Colonic mucosa (tissue), 4 donors: ENCODE results near the gene DIDO1. TPM values are rescaled to one million over a fixed set of nuclear protein-coding genes. Genes with fewer than 3 reads are reported as not detected.

Experiments used
- DNase-seq: peaks from one replicate; pipeline ENCODE4 v3.0.0-alpha.2; 2020
- H3K27ac ChIP-seq: fragments of 200-600 bp; one replicate; pipeline ENCODE4 v1.8.0; 2021
- H3K27me3 ChIP-seq: fragments of 200-600 bp; one replicate; pipeline ENCODE4 v1.8.0; 2021
- H3K36me3 ChIP-seq: fragments of 200-600 bp; one replicate; pipeline ENCODE4 v1.8.0; 2021
- H3K4me1 ChIP-seq: fragments of 200-600 bp; one replicate; pipeline ENCODE4 v1.8.0; 2021; ENCODE audit warnings: mild to moderate bottlenecking
- H3K4me3 ChIP-seq: fragments of 200-600 bp; one replicate; pipeline ENCODE4 v1.8.0; 2021
- H3K9ac ChIP-seq, 2 donors: one replicate each; pipeline ENCODE4 v1.7.0; 2013; ENCODE audit warnings: control low read depth in 2 of 2, low read depth in 2 of 2, low read length in 2 of 2
- H3K9me3 ChIP-seq: fragments of 200-600 bp; one replicate; pipeline ENCODE4 v1.8.0; 2021
- intact Hi-C: fragments of 100-400 bp; cut with DNase I; formaldehyde crosslinking; loops from one replicate; pipeline ENCODE4 v1.14.1; 2022
- total RNA-seq, 2 donors: library from RNA; stranded (reverse); fragmentation: NEBNext Ultra II Directional in 1 of 2; extraction: Animal tissue kit (Norgen Biotek cat#: 25700) in 1 of 2; gene quantifications; one replicate each; pipeline ENCODE4 v1.2.1, GENCODE V29; 2021
- TF ChIP-seq, protein P1 (sequence below): fragments of 200-600 bp; IDR thresholded peaks from one replicate; pipeline ENCODE4 v1.8.0; 2022; ENCODE audit warnings: antibody characterized with exemption, mild to moderate bottlenecking
- donor health status: healthy.
- donor health status: DM: no; HTN: no; CAD: no.
- donor health status: DM: no; HTN: no; CAD: no.

DIDO1 gene
- total RNA-seq, 2 donors from 2014 or later, result 41.4 to 50.4 TPM

DNA sequence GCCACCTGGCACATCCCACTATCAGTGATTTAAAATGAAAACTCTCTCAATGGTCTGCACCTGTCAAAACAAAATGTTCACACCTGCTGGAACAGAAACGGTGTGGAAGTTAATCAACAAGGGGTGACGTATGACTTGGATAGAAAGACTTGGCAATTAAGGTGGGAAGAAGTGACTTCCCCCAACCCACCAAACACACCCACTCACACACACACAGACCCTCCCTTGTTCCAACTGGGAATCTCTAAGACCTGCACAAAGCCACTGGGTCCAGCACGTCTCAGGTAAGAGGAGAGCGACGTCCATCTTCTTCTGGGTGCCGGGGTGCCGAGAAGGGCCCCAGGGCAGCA lies 39.6 kb downstream of the DIDO1 start:
- no peaks in the 10 kb centered on the region for H3K4me1 ChIP-seq
- H3K27ac ChIP-seq, result no peak overlapping the region
- intact Hi-C loops, result no loop called here
- no peak for DNase-seq
- no peak overlapping the region for H3K9ac ChIP-seq
- H3K4me3 ChIP-seq, result no peak overlapping the region
- peaks cover 26% of the 10 kb centered on the region for H3K36me3 ChIP-seq
- H3K27me3 ChIP-seq, result no peaks in the 10 kb centered on the region
- TF ChIP-seq, protein P1, sequence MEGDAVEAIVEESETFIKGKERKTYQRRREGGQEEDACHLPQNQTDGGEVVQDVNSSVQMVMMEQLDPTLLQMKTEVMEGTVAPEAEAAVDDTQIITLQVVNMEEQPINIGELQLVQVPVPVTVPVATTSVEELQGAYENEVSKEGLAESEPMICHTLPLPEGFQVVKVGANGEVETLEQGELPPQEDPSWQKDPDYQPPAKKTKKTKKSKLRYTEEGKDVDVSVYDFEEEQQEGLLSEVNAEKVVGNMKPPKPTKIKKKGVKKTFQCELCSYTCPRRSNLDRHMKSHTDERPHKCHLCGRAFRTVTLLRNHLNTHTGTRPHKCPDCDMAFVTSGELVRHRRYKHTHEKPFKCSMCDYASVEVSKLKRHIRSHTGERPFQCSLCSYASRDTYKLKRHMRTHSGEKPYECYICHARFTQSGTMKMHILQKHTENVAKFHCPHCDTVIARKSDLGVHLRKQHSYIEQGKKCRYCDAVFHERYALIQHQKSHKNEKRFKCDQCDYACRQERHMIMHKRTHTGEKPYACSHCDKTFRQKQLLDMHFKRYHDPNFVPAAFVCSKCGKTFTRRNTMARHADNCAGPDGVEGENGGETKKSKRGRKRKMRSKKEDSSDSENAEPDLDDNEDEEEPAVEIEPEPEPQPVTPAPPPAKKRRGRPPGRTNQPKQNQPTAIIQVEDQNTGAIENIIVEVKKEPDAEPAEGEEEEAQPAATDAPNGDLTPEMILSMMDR, result no peak
- no peaks in the 10 kb centered on the region for H3K9me3 ChIP-seq

- H3K9ac ChIP-seq, result no peak overlapping the region
- peaks cover 20% of the 10 kb centered on the region for H3K36me3 ChIP-seq
- H3K9me3 ChIP-seq, result no peaks in the 10 kb centered on the region
- TF ChIP-seq, protein P1, result no peak
- no peak overlapping the region for H3K4me3 ChIP-seq
- intact Hi-C loops, result no loop called here
- no peak overlapping the region for H3K27ac ChIP-seq
- H3K27me3 ChIP-seq, result no peaks in the 10 kb centered on the region
- no peak for DNase-seq
- no peaks in the 10 kb centered on the region for H3K4me1 ChIP-seq
Measured at GRCh38 chr20:62885896-62886708, 40.2 kb downstream of the DIDO1 start.

DNA sequence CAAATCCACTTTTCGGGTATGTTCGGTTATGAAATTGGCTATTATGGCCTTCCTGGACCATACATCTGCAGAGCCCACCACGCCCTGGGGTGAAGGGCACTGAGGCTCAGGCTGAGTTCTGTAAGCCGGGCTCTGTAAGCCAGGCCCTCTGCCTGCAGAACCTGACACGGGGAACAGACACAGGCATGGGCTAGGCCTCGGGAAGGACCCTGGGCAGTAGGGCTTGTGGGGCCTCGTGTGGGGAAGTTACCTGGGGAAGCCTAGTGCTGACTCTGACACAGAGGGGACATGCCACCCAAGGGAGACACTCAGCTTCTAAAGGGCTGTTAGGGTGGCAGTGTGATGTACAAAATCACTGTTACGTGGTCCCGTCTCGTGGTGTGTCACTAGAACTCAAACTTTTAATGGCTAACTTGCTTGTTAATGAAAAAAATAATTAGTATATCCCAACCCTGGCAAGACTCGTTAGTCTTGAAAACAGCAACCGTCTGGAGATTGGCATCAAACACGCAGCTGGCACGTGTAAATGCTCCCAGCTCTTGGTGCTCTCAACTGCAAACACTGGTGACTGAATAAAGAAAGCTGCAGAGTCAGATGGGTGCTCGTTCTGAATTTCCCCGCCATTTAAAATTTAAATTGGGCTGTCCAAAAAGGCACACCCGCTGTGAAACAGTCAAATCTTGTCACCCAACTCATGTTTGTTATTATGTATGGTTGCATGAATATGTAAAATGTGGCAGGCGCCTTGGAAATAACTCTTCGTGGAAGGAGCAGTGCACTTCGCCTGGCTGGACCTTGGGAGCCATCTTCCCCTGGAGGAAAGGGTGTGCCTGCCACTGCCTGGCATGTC lies 41.0 kb downstream of the DIDO1 start:
- no peaks in the 10 kb centered on the region for H3K4me1 ChIP-seq
- no peaks in the 10 kb centered on the region for H3K27me3 ChIP-seq
- peaks cover 12% of the 10 kb centered on the region for H3K36me3 ChIP-seq
- intact Hi-C loops, result no loop called here
- H3K9me3 ChIP-seq, result no peaks in the 10 kb centered on the region
- no peak overlapping the region for H3K9ac ChIP-seq
- H3K4me3 ChIP-seq, result no peak overlapping the region
- no peak overlapping the region for H3K27ac ChIP-seq
- DNase-seq, result no peak
- TF ChIP-seq, protein P1, result no peak

- H3K36me3 ChIP-seq, result peaks cover 6% of the 10 kb centered on the region
- DNase-seq, result no peak
- intact Hi-C loops, result no loop called here
Measured at GRCh38 chr20:62884556-62884955, 41.7 kb downstream of the DIDO1 start.

DNA sequence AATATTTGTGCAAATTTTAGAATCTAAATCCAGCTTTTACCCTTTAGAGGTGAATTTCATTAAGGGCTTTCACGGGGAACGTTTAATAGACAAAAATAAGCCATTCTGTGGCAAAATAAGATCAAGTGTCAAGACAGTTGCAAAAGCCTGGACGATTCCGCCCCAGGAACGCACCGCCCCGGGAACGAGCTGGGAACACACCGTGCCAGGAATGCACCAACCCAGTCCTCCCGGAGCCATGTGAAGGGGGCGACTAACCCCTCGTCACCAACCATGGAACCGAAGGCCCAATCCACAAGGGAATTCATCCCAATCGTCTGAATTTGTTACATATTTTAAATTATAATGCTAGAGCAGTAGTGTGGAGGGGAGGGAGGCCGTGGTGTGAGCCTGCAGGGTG lies 43.9 kb downstream of the DIDO1 start:
- no peak overlapping the region for H3K4me3 ChIP-seq
- H3K4me1 ChIP-seq, result no peaks in the 10 kb centered on the region
- no peak overlapping the region for H3K27ac ChIP-seq
- DNase-seq, result no peak
- no peaks in the 10 kb centered on the region for H3K27me3 ChIP-seq
- no peaks in the 10 kb centered on the region for H3K36me3 ChIP-seq
- intact Hi-C loops, result no loop called here
- no peak overlapping the region for H3K9ac ChIP-seq
- no peaks in the 10 kb centered on the region for H3K9me3 ChIP-seq
- TF ChIP-seq, protein P1, result no peak

More at GRCh38 chr20:62884556-62884955, 41.7 kb downstream of the DIDO1 start:
- Histone ChIP-seq H3K4me3 (no peak overlapping the region), H3K9ac (no peak overlapping the region), H3K27ac (no peak overlapping the region), H3K9me3 (no peaks in the 10 kb centered on the region), H3K27me3 (no peaks in the 10 kb centered on the region), H3K4me1 (no peaks in the 10 kb centered on the region)
- TF ChIP-seq, protein P1, result no peak
